ENCODE results near the gene BCAR3. TPM values are rescaled to one million over a fixed set of nuclear protein-coding genes. Genes with fewer than 3 reads are reported as not detected.

Gene BCAR3
- total and polyA plus RNA-seq, 2 experiments from 2014 or later = 22.6 to 23.7 TPM

- Histone ChIP-seq H3K36me3 (replicated peaks; ENCODE audit: insufficient read depth, low read depth) (no peaks in the 10 kb centered on the region), H4K20me1 (ENCODE audit: insufficient read depth, poor library complexity, severe bottlenecking) (no peaks in the 10 kb centered on the region), H3K79me2 (peaks cover 67% of the 10 kb centered on the region), H3K4me1 (ENCODE audit: insufficient read depth) (peaks cover 67% of the 10 kb centered on the region), H3K9me2 (replicated peaks; ENCODE audit: insufficient read depth) (no peaks in the 10 kb centered on the region), H3K4me3 (no peak overlapping the region), H2AFZ (no peak overlapping the region), H3K9me3 (ENCODE audit: low read depth) (no peaks in the 10 kb centered on the region), H3K27ac (peak overlapping the region; percentile 92), H3K4me2 (no peak overlapping the region), H3K27me3 (no peaks in the 10 kb centered on the region)
- no peak for DNase-seq (ENCODE audit: low spot score)
- no peak for TF ChIP-seq EZH2phosphoT487 (IDR thresholded peaks at IDR 0.05; ENCODE audit: low read depth, severe bottlenecking, unreplicated experiment)
- TF ChIP-seq CTCF (IDR thresholded peaks at IDR 0.05; ENCODE audit: poor library complexity) = no peak
- 85% methylated on average over 2 of the region's 2 CpGs for WGBS (ENCODE audit: low lambda C conversion rate, missing lambda C conversion rate)
Observed at GRCh38 chr1:93595266-93595665, 86.4 kb downstream of the BCAR3 start.

GRCh38 chr1:93594603-93594880, 87.1 kb downstream of the BCAR3 start:
- H3K4me2 ChIP-seq = no peak overlapping the region
- no peaks in the 10 kb centered on the region for H3K9me3 ChIP-seq (ENCODE audit: low read depth)
- no peaks in the 10 kb centered on the region for H4K20me1 ChIP-seq (ENCODE audit: insufficient read depth, poor library complexity, severe bottlenecking)
- H3K27ac ChIP-seq = peak overlapping the region; percentile 92
- H3K4me3 ChIP-seq = no peak overlapping the region
- H2AFZ ChIP-seq = no peak overlapping the region
- TF ChIP-seq CTCF (IDR thresholded peaks at IDR 0.05; ENCODE audit: poor library complexity) (no peak), EZH2phosphoT487 (IDR thresholded peaks at IDR 0.05; ENCODE audit: low read depth, severe bottlenecking, unreplicated experiment) (no peak), EZH2 (IDR thresholded peaks at IDR 0.05; ENCODE audit: borderline replicate concordance) (no peak)
- H3K36me3 ChIP-seq (replicated peaks; ENCODE audit: insufficient read depth, low read depth) = no peaks in the 10 kb centered on the region
- peaks cover 66% of the 10 kb centered on the region for H3K4me1 ChIP-seq (ENCODE audit: insufficient read depth)
- DNase-seq (ENCODE audit: low spot score) = no peak
- H3K9me2 ChIP-seq (replicated peaks; ENCODE audit: insufficient read depth) = no peaks in the 10 kb centered on the region
- no peaks in the 10 kb centered on the region for H3K27me3 ChIP-seq
- peaks cover 65% of the 10 kb centered on the region for H3K79me2 ChIP-seq
- 100% methylated on average over 1 of the region's 1 CpG for WGBS (ENCODE audit: low lambda C conversion rate, missing lambda C conversion rate)

GRCh38 chr1:93593854-93594602, 87.6 kb downstream of the BCAR3 start:
- Histone ChIP-seq H3K4me3 (no peak overlapping the region), H2AFZ (no peak overlapping the region), H3K27me3 (no peaks in the 10 kb centered on the region), H3K27ac (peak overlapping the region; percentile 92), H4K20me1 (ENCODE audit: insufficient read depth, poor library complexity, severe bottlenecking) (no peaks in the 10 kb centered on the region), H3K9me2 (replicated peaks; ENCODE audit: insufficient read depth) (no peaks in the 10 kb centered on the region), H3K4me1 (ENCODE audit: insufficient read depth) (peaks cover 61% of the 10 kb centered on the region), H3K79me2 (peaks cover 60% of the 10 kb centered on the region), H3K4me2 (peak overlapping the region; percentile 65), H3K9me3 (ENCODE audit: low read depth) (no peaks in the 10 kb centered on the region), H3K36me3 (replicated peaks; ENCODE audit: insufficient read depth, low read depth) (no peaks in the 10 kb centered on the region)
- WGBS (ENCODE audit: low lambda C conversion rate, missing lambda C conversion rate) = 45% methylated on average over 13 of the region's 13 CpGs
- DNase-seq (ENCODE audit: low spot score) = peak; percentile 43
- TF ChIP-seq EZH2phosphoT487 (IDR thresholded peaks at IDR 0.05; ENCODE audit: low read depth, severe bottlenecking, unreplicated experiment) (no peak), CTCF (IDR thresholded peaks at IDR 0.05; ENCODE audit: poor library complexity) (no peak), EZH2 (IDR thresholded peaks at IDR 0.05; ENCODE audit: borderline replicate concordance) (no peak)
